Measurements from ENCODE around the gene GYG1.

The GYG1 gene

GRCh38 chr3:149019580-149019979 is 28.2 kb downstream of the GYG1 start:
- DNase-seq = no peak

- no peak for DNase-seq
Measured at GRCh38 chr3:149020196-149020838, 29.0 kb downstream of the GYG1 start.

GRCh38 chr3:149020839-149021252 is 29.5 kb downstream of the GYG1 start:
- DNase-seq = no peak

- no peak for DNase-seq
Measured at GRCh38 chr3:149021830-149022229, 30.5 kb downstream of the GYG1 start.

GRCh38 chr3:149023951-149024350 is 32.6 kb downstream of the GYG1 start:
- no peak for DNase-seq

- no peak for DNase-seq
Measured at GRCh38 chr3:149026718-149027117, 35.4 kb downstream of the GYG1 start.

- DNase-seq = no peak
Measured at GRCh38 chr3:149031096-149031495, 39.8 kb downstream of the GYG1 start.

- DNase-seq = no peak
Measured at GRCh38 chr3:149037684-149038083, 46.3 kb downstream of the GYG1 start.

- DNase-seq = no peak
Measured at GRCh38 chr3:149038322-149038721, 47.0 kb downstream of the GYG1 start.

GRCh38 chr3:149042789-149043386 is 51.5 kb downstream of the GYG1 start:
- DNase-seq = no peak

GRCh38 chr3:149044339-149045083 is 53.2 kb downstream of the GYG1 start:
- DNase-seq = no peak

GRCh38 chr3:149055575-149055974 is 64.2 kb downstream of the GYG1 start:
- no peak for DNase-seq

- no peak for DNase-seq
Measured at GRCh38 chr3:149058198-149058597, 66.9 kb downstream of the GYG1 start.

GRCh38 chr3:149058602-149059001 is 67.3 kb downstream of the GYG1 start:
- DNase-seq = no peak

- no peak for DNase-seq
Measured at GRCh38 chr3:149061776-149062175, 70.4 kb downstream of the GYG1 start.

- no peak for DNase-seq
Measured at GRCh38 chr3:149067883-149068282, 76.5 kb downstream of the GYG1 start.

All from activated effector memory CD4-positive, alpha-beta T cell treated with anti-CD3 and anti-CD28 coated beads, Interleukin-2, amount 50 U/mL, for 16 hours (primary cell).